Measurements from ENCODE around the gene ATAD1.

ATAD1 gene

GRCh38 chr10:87706731-87707130, 111.3 kb downstream of the ATAD1 start:
- DNase-seq, result no peak

DNA sequence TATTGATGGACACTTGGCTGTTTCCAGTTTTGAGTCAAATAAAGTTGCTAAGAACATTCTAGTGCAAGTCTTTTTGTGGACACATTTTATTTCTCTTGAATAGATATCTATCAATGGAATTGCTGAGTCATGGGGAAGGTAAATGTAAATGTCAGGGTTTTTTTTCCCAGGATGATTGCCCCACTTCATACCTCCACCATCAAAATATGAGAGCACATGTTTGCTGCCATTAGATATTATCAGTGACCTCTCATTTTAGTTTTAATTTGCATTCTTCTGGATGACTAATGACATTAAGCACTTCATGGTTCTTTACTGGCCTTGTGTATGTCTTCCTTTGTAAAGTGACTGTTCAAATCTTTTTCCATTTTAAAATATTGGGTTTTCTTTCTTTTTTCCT, 112.7 kb downstream of the ATAD1 start:
- no peak for DNase-seq

GRCh38 chr10:87703771-87704170, 114.3 kb downstream of the ATAD1 start:
- no peak for DNase-seq

DNA sequence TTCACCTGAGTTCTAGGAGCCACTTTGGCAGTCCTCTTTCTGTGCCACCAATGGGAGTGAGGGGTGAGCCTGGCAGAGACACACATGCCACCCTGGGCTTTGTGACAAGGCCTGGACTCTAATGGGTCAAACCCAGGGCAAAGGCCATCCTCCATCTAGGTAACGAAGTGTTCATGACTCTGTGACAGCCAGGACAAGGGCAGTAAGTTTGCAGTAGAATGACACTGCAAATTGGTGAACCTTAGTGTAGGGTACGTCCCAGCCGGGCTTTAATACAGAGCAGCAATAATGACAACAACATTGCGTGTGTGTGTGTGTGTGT, 115.1 kb downstream of the ATAD1 start:
- DNase-seq, result no peak

- no peak for DNase-seq
Measured at GRCh38 chr10:87702260-87702972, 115.6 kb downstream of the ATAD1 start.
